UCSD-AML1 (cell line): Measurements from ENCODE around the gene GUCY2D.
"Not testable (repeated sequence)": the region's sequence is repeated elsewhere in the genome, so short reads cannot be mapped to it uniquely, and the experiment has no call there.

Source experiments
- DNase-seq: peaks from one replicate; lab custom pipeline; 2025; ENCODE audit not compliant: unreplicated experiment; lab: John Stamatoyannopoulos, UW

The GUCY2D gene

DNA sequence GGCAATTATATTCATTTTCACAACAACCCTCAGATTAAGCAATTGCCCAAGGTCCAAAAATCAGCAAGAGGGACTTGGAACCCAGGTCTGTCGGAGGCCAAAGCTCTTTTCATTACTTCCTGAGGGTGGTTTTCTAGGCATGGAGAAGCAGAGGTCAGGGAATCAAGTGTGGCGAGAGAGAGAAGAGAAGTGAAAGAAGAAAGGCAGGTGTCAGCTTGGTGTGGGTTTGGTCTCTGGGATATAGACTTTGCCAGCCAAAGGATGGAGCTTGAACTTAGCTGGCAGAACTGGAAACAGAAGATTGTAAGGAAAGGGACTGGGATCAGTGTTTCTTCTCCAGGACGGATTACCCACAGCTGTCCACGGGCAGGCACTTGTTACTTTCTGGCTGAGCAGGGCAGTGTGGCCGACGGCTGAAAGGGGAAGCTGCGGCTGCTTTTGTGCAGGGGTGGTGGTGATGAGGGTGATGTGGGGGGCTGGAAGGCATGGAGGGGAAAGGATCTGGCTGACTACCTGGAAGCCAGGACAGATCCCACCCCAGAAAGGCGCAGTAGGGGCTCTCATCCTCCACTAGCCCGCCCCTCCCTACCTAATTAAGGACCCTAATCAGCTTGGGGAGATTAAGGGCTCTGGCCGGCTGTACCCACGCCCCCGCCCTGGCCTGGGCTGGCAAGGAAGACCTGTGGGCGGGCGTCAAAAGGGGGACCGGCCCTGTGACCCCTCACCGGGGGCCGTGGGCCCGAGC, at the start of gene GUCY2D:
Gene GUCY2D, plus strand, starts transcription at position 640 of the 745 bp plus-strand sequence. CDS start 433 bp downstream, outside the sequence.
- peak; percentile 53 for DNase-seq

- DNase-seq = not testable (repeated sequence)
Measured at GRCh38 chr17:7953266-7953665, 49.1 kb upstream of the GUCY2D start.

GRCh38 chr17:7955414-7956227, 46.8 kb upstream of the GUCY2D start:
- DNase-seq = no peak

DNA sequence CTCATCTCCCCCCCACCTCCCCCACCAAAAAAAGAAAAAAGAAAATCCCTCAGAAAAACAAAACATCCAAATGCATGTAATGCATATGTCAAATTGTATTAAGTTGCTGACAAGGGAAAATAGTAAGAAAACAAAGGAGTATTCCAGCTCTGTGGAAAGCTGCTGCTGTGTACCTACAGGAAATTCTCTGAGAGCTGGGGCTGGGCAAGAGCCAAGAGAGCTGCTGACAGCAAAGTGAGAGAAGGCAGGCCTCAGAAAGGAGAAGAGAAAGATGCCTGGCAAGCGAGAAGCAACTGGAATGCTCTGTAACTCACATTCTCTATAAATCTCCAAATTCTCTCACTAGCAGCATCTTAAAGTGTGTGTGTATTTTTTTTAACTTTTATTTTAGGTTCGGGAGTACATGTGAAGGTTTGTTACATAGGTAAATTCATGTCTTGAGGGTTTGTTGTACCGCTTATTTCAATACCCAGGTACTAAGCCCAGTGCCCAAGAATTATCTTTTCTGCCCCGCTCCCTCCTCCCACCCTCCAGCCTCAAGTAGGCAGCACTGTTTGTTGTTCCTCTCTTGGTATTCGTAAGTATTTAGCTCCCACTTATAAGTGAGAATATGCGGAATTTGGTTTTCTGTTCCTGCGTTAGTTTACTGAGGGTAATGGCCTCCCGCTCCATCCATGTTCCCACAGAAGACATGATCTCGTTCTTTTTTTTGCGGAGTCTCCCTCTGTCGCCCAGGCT, 46.0 kb upstream of the GUCY2D start:
- DNase-seq = no peak

DNA sequence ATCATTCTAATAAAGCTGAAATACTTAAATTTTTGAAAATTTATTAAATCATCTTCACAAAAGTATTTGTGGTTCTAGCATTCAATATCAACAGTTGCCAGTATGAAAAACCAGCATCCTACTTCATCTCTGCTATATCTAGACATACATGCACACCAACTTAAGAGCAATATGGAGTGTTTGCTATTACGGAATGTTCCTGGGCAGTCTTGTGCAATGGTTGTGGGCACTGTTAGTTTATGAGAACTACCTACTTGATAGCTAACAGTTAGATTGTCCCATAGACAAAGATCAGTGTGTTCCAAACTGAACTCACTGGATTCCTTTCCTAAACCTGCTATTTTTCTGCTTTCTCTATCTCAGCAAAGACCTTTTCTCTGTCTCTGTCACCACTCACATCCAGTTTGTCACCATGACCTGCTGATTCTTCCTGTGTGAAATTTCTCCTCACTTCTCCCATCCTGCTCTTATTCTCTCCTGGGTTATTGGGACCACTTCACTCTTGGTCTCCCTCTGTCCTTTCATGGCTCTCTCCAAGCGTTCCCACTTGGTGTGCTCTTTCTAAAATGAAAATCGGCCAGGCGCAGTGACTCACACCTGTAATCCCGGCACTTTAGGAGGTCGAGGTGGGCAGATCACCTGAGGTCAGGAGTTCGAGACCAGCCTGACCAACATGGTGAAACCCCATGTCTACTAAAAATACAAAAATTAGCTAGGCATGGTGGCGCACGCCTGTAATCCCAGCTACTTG, 42.7 kb upstream of the GUCY2D start:
- DNase-seq = no peak

GRCh38 chr17:7961421-7961820, 41.0 kb upstream of the GUCY2D start:
- DNase-seq = no peak

DNA sequence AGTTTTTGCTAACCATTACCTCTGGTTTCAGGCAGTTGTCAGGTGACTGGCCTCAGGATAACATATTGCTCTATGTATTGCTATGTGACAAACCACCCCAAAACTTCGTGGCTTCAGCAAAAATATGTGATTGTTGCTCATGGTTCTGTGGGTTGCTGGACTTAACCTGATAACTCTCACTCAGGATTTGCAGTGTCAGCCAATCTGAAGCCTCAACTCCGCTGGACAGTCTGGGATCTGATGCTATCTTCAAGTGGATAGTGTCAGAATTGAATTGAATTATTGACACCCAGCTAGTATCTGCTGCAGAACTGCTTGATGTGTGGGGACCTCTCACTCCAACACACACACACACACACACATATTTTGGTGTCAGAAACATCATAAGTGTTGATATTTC, 34.7 kb upstream of the GUCY2D start:
- DNase-seq = no peak

DNA sequence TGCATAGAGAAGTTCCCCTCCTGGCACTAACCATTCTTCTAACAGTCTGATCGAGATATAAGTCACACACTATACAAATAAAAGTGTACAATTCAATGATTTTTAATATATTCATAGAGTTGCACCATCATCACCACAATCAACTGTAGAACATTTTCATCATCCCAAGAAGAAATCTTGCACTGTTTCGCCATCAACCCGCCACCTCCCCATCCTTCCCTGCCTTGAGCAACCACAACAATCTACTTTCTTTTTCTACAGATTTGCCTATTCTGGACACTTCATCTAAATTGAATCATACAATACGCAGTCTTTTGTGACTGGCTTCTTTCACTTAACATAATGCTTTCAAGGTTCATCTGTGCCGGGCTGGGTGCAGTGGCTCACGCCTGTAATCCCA, 33.0 kb upstream of the GUCY2D start:
- DNase-seq = no peak

GRCh38 chr17:7971651-7972050, 30.8 kb upstream of the GUCY2D start:
- no peak for DNase-seq

GRCh38 chr17:7972131-7972785, 30.2 kb upstream of the GUCY2D start:
- DNase-seq = no peak

- DNase-seq = no peak
Measured at GRCh38 chr17:7974638-7975131, 27.7 kb upstream of the GUCY2D start.

DNA sequence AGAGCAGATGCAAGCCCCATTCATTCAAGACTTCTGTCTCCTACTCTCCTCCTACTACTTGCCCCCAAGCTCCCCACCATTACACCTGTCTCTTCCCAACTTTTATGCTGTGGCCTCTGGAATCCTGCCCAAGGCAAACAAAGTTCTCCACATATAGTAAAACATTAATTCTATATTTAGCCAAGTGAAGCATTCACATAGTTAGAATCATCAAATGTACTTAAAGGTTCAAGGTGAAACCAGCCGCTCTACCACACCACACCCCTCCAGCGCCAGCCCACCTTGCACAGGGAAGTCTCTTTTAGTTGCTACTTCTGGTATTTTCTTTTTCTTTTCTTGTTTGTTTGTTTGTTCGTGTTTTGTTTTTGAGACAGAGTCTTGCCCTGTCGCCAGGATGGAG, 25.4 kb upstream of the GUCY2D start:
- DNase-seq = no peak

DNA sequence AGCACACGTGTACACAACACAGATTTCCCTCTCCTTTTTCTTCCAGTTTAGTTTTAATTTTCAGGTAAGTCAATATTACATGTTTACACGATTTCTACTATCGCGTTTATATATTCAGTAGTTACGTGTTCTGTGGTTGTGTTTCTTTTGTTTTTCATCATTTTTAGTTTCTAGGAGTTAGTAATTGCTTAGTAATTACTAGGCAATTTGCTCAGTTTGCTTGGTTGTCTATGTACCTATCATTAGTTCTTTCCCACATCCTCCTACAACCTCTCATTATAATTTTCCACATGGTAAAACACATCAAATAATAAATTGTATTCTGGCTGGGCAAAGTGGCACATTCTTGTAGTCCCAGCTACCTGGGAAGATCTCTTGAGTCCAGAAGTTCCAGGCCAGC, 24.6 kb upstream of the GUCY2D start:
- no peak for DNase-seq

DNA sequence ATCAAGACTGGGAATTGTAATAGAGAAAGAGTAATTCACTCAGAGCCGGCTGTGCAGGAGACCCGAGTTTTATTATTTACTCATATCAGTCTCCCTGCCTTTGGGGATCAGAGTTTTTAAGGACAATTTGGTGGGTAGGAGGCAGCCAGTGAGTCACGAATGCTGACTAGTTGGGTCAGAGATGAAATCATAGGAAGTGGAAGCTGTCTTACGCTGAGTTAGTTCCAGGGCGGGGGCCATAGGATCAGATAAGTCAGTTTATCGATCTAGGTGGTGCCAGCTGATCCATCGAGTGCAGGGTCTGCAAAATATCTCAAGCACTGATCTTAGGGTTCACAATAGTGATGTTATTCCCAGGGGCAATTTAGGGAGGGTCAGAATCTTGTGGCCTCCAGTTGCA, 20.2 kb upstream of the GUCY2D start:
- no peak for DNase-seq

- DNase-seq = no peak
Measured at GRCh38 chr17:7982666-7983065, 19.7 kb upstream of the GUCY2D start.

GRCh38 chr17:7984904-7985303, 17.5 kb upstream of the GUCY2D start:
- DNase-seq = no peak

- no peak for DNase-seq
Measured at GRCh38 chr17:7987112-7987893, 15.1 kb upstream of the GUCY2D start.

GRCh38 chr17:7988750-7989178, 13.7 kb upstream of the GUCY2D start:
- no peak for DNase-seq
